Smooth muscle cell (in vitro differentiated cells): ENCODE results near the gene SOWAHD. TPM values are rescaled to one million over a fixed set of nuclear protein-coding genes. Genes with fewer than 3 reads are reported as not detected.

Experiments used
- DNase-seq: peaks from one replicate; lab custom pipeline; 2025; ENCODE audit not compliant: unreplicated experiment; lab: John Stamatoyannopoulos, UW
- H2AFZ ChIP-seq: fragments of 200-600 bp; sonication (generic); 2 replicates; pipeline ENCODE4 v1.6.0; 2016; ENCODE audit warnings: antibody characterized with exemption, low read depth, mild to moderate bottlenecking
- H3F3A ChIP-seq: fragments of 200-600 bp; sonication (generic); 2 replicates; pipeline ENCODE4 v1.6.0; 2017; ENCODE audit warnings: antibody characterized with exemption, low read depth
- H3K27ac ChIP-seq: fragments of 200-600 bp; sonication (generic); 2 replicates; pipeline ENCODE4 v1.5.1; 2016; ENCODE audit warnings: low read depth, mild to moderate bottlenecking
- H3K27me3 ChIP-seq: fragments of 200-600 bp; sonication (generic); 2 replicates; pipeline ENCODE4 v1.6.1; 2016; ENCODE audit warnings: low read depth, mild to moderate bottlenecking
- H3K36me3 ChIP-seq: fragments of 200-600 bp; sonication (generic); 2 replicates; pipeline ENCODE4 v1.5.1; 2016; ENCODE audit warnings: low read depth
- H3K4me1 ChIP-seq: fragments of 200-600 bp; sonication (generic); 2 replicates; pipeline ENCODE4 v1.5.1; 2016; ENCODE audit warnings: low read depth
- H3K4me2 ChIP-seq: fragments of 200-600 bp; sonication (generic); 2 replicates; pipeline ENCODE4 v1.6.0; 2016; ENCODE audit warnings: mild to moderate bottlenecking
- H3K4me3 ChIP-seq: fragments of 200-600 bp; sonication (generic); 2 replicates; pipeline ENCODE4 v1.5.1; 2016; ENCODE audit warnings: mild to moderate bottlenecking
- H3K79me2 ChIP-seq: fragments of 200-600 bp; sonication (generic); 2 replicates; pipeline ENCODE4 v1.6.0; 2016; ENCODE audit warnings: low read depth, mild to moderate bottlenecking
- H3K9ac ChIP-seq: fragments of 200-600 bp; sonication (generic); 2 replicates; pipeline ENCODE4 v1.6.0; 2016; ENCODE audit warnings: low read depth
- H3K9me3 ChIP-seq: fragments of 200-600 bp; sonication (generic); replicated peaks from 2 replicates; pipeline ENCODE4 v1.5.1; 2016; ENCODE audit warnings: low read depth
- H4K20me1 ChIP-seq: fragments of 200-600 bp; sonication (generic); 2 replicates; pipeline ENCODE4 v1.6.0; 2016; ENCODE audit warnings: low read depth
- WGBS: methylation state at CpG from one replicate; pipeline ENCODE4 v1.1.7; 2016; ENCODE audit warnings: low lambda C conversion rate; 5-methylcytosine and 5-hydroxymethylcytosine counted together
- polyA plus RNA-seq: library from polyadenylated mRNA; unstranded; fragments of >200 nt; fragmentation: Nextera tagmentation; extraction: Ambion mirVana; gene quantifications from 2 replicates; pipeline ENCODE4 v1.2.1, GENCODE V29; 2016
- total RNA-seq: library from RNA; depleted of rRNA; stranded (reverse); fragments of >200 nt; gene quantifications from 2 replicates; pipeline ENCODE4 v1.2.3, GENCODE V29; 2014
- TF ChIP-seq, protein P1 (sequence below): fragments of 200-600 bp; sonication (generic); IDR thresholded peaks from 2 replicates; pipeline ENCODE4 v1.5.1; 2017; ENCODE audit warnings: borderline replicate concordance, mild to moderate bottlenecking, antibody characterized with exemption; ENCODE audit not compliant: insufficient read depth, poor library complexity, severe bottlenecking

Gene SOWAHD
- total and polyA plus RNA-seq, 2 experiments from 2014 or later, result not detected

- DNase-seq, result no peak
- Histone ChIP-seq H3K27ac (no peak overlapping the region), H3K4me2 (no peak overlapping the region), H3K9ac (no peak overlapping the region), H3K4me1 (no peaks in the 10 kb centered on the region), H2AFZ (no peak overlapping the region), H3K36me3 (no peaks in the 10 kb centered on the region), H3K4me3 (no peak overlapping the region), H3F3A (no peaks in the 10 kb centered on the region), H3K9me3 (no peaks in the 10 kb centered on the region), H4K20me1 (no peaks in the 10 kb centered on the region), H3K79me2 (no peaks in the 10 kb centered on the region), H3K27me3 (peaks cover 12% of the 10 kb centered on the region)
- WGBS, result 80% methylated on average over 10 of the region's 10 CpGs
- TF ChIP-seq, protein P1, sequence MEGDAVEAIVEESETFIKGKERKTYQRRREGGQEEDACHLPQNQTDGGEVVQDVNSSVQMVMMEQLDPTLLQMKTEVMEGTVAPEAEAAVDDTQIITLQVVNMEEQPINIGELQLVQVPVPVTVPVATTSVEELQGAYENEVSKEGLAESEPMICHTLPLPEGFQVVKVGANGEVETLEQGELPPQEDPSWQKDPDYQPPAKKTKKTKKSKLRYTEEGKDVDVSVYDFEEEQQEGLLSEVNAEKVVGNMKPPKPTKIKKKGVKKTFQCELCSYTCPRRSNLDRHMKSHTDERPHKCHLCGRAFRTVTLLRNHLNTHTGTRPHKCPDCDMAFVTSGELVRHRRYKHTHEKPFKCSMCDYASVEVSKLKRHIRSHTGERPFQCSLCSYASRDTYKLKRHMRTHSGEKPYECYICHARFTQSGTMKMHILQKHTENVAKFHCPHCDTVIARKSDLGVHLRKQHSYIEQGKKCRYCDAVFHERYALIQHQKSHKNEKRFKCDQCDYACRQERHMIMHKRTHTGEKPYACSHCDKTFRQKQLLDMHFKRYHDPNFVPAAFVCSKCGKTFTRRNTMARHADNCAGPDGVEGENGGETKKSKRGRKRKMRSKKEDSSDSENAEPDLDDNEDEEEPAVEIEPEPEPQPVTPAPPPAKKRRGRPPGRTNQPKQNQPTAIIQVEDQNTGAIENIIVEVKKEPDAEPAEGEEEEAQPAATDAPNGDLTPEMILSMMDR, result no peak
These were observed 1.3 kb upstream of the SOWAHD start for GRCh38 chrX:119756926-119757635.

- WGBS, result 61% methylated on average over 12 of the region's 12 CpGs
- Histone ChIP-seq H3K9ac (no peak overlapping the region), H3K4me2 (peak overlapping the region; percentile 84)
These were observed 776 bp upstream of the SOWAHD start for GRCh38 chrX:119757646-119757978.

DNA sequence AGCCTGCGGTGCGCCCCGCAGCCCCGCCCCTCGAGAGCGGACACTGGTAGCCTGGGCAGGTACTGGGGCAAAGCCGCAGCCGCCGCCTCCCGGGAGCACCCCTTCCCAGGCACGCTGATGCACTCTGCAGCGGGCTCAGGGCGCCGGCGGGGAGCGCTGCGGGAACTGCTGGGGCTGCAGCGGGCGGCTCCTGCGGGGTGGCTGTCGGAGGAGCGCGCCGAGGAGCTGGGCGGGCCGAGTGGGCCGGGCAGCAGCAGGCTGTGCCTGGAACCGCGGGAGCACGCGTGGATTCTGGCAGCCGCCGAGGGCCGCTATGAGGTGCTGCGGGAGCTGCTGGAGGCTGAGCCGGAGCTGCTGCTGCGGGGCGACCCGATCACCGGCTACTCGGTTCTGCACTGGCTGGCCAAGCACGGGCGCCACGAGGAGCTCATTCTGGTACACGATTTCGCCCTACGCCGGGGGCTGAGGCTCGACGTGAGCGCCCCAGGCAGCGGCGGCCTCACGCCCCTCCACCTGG is 401 bp downstream of the SOWAHD start:
- TF ChIP-seq, protein P1, result no peak
- H3K4me2 ChIP-seq, result peak overlapping the region; percentile 84
- no peaks in the 10 kb centered on the region for H3K79me2 ChIP-seq
- peak overlapping the region; percentile 49 for H2AFZ ChIP-seq
- H3K4me3 ChIP-seq, result peak overlapping the region; percentile 51
- H3K4me1 ChIP-seq, result no peaks in the 10 kb centered on the region
- WGBS, result 48% methylated on average over 53 of the region's 54 CpGs
- H3K9ac ChIP-seq, result no peak overlapping the region
- DNase-seq, result no peak
- H3K36me3 ChIP-seq, result no peaks in the 10 kb centered on the region
- no peaks in the 10 kb centered on the region for H3K9me3 ChIP-seq
- peaks cover 12% of the 10 kb centered on the region for H3K27me3 ChIP-seq
- H3F3A ChIP-seq, result no peaks in the 10 kb centered on the region
- no peaks in the 10 kb centered on the region for H4K20me1 ChIP-seq
- no peak overlapping the region for H3K27ac ChIP-seq

More at GRCh38 chrX:119757646-119757978, 776 bp upstream of the SOWAHD start:
- Histone ChIP-seq H2AFZ (peak overlapping the region; percentile 49), H3K9me3 (no peaks in the 10 kb centered on the region), H3K27ac (no peak overlapping the region), H3K4me3 (peak overlapping the region; percentile 51), H3K79me2 (no peaks in the 10 kb centered on the region), H3F3A (no peaks in the 10 kb centered on the region), H3K36me3 (no peaks in the 10 kb centered on the region), H3K27me3 (peaks cover 12% of the 10 kb centered on the region), H3K4me1 (no peaks in the 10 kb centered on the region), H4K20me1 (no peaks in the 10 kb centered on the region)
- DNase-seq, result no peak
- TF ChIP-seq, protein P1, result no peak
